ENCODE data around the gene BCL2L12.
"Not testable (repeated sequence)": the region's sequence is repeated elsewhere in the genome, so short reads cannot be mapped to it uniquely, and the experiment has no call there.

BCL2L12 gene

GRCh38 chr19:49631014-49631588 lies 34.6 kb upstream of the BCL2L12 start:
- H3K27ac ChIP-seq: peak overlapping the region; percentile 80
- TF ChIP-seq CTCF (conservative IDR thresholded peaks at IDR 0.05): no peak

GRCh38 chr19:49631610-49632192 lies 34.0 kb upstream of the BCL2L12 start:
- TF ChIP-seq CTCF (conservative IDR thresholded peaks at IDR 0.05): no peak
- H3K27ac ChIP-seq: peak overlapping the region; percentile 80

- TF ChIP-seq CTCF (conservative IDR thresholded peaks at IDR 0.05): no peak
- no peak overlapping the region for H3K27ac ChIP-seq
Observed at GRCh38 chr19:49632576-49632975, 33.2 kb upstream of the BCL2L12 start.

GRCh38 chr19:49633273-49633672 lies 32.5 kb upstream of the BCL2L12 start:
- H3K27ac ChIP-seq: not testable (repeated sequence)

GRCh38 chr19:49635530-49636232 lies 30.1 kb upstream of the BCL2L12 start:
- TF ChIP-seq CTCF (conservative IDR thresholded peaks at IDR 0.05): no peak
- H3K27ac ChIP-seq: no peak overlapping the region

- no peak overlapping the region for H3K27ac ChIP-seq
- TF ChIP-seq CTCF (conservative IDR thresholded peaks at IDR 0.05): no peak
Observed at GRCh38 chr19:49636233-49636932, 29.4 kb upstream of the BCL2L12 start.

GRCh38 chr19:49637821-49638738 lies 27.7 kb upstream of the BCL2L12 start:
- no peak for TF ChIP-seq CTCF (conservative IDR thresholded peaks at IDR 0.05)
- peak overlapping the region; percentile 46; the same call in 1 of the 2 replicates for H3K27ac ChIP-seq

Data from VCaP (cell line).